IMR-90 (cell line): ENCODE measurements around the gene RAB39B. TPM values are rescaled to one million over a fixed set of nuclear protein-coding genes. Genes with fewer than 3 reads are reported as not detected.

Source experiments
- ATAC-seq: fragments of 200-7000 bp; cut with Tn5 transposase; 2 replicates; pipeline ENCODE4 v1.9.1; 2020; ENCODE audit warnings: low read depth, mild to moderate bottlenecking, moderate library complexity
- BruUV-seq: library from RNA; stranded (reverse); fragments of 400-500 nt; replicated peaks from 2 replicates; lab custom pipeline; 2021; lab: Mats Ljungman, UMichigan
- CTCF ChIA-PET: fragments of 300-600 bp; formaldehyde crosslinking; extraction: SDS; loops from one replicate; lab custom pipeline; 2021; ENCODE audit warnings: antibody characterized with exemption; lab: Yijun Ruan, JAX
- POLR2A ChIA-PET: fragments of 300-600 bp; sonication (Branson Sonifier 250); formaldehyde crosslinking; loops from one replicate; lab custom pipeline; 2022; ENCODE audit warnings: antibody characterized with exemption; ENCODE audit not compliant: unreplicated experiment; lab: Charles Lee
- DNase-seq: peaks from one replicate; pipeline ENCODE4 v3.0.0; 2013
- H2AFZ ChIP-seq: replicated peaks from 2 replicates; pipeline ENCODE3; 2013; ENCODE audit warnings: low read length, mild to moderate bottlenecking; ENCODE audit not compliant: poor library complexity
- H2AK5ac ChIP-seq: 2 replicates; pipeline ENCODE4 v1.6.1; 2013; ENCODE audit warnings: low read depth, low read length, inconsistent platforms
- H2AK9ac ChIP-seq: replicated peaks from 2 replicates; pipeline ENCODE3; 2013; ENCODE audit warnings: mild to moderate bottlenecking, low read depth, low read length, moderate library complexity; ENCODE audit not compliant: poor library complexity
- H2BK120ac ChIP-seq: 2 replicates; pipeline ENCODE4 v1.6.1; 2013; ENCODE audit warnings: low read depth, low read length, inconsistent platforms
- H2BK15ac ChIP-seq: 3 replicates; pipeline ENCODE4 v1.6.1; 2013; ENCODE audit warnings: low read depth, low read length, inconsistent platforms
- H2BK20ac ChIP-seq: 2 replicates; pipeline ENCODE4 v1.6.1; 2013; ENCODE audit warnings: low read depth, mild to moderate bottlenecking, inconsistent platforms, low read length, moderate library complexity
- H2BK5ac ChIP-seq: 2 replicates; pipeline ENCODE4 v1.6.1; 2013; ENCODE audit warnings: mild to moderate bottlenecking, low read depth, low read length, inconsistent platforms; ENCODE audit not compliant: poor library complexity, severe bottlenecking
- H3K14ac ChIP-seq: replicated peaks from 2 replicates; pipeline ENCODE4 v1.6.1; 2013; ENCODE audit warnings: low read depth, low read length, inconsistent platforms
- H3K18ac ChIP-seq: 2 replicates; pipeline ENCODE4 v1.6.1; 2013; ENCODE audit warnings: low read depth, low read length, control low read depth
- H3K23ac ChIP-seq: 2 replicates; pipeline ENCODE4 v1.6.1; 2013; ENCODE audit warnings: low read depth, low read length, inconsistent platforms
- H3K27ac ChIP-seq: 2 replicates; pipeline ENCODE4 v1.5.1; 2013; ENCODE audit warnings: mild to moderate bottlenecking, control low read depth, low read length; ENCODE audit not compliant: insufficient read depth
- H3K27me3 ChIP-seq: 2 replicates; pipeline ENCODE4 v1.6.1; 2013; ENCODE audit warnings: low read length; ENCODE audit not compliant: control insufficient read depth, insufficient read depth
- H3K36me3 ChIP-seq: 2 replicates; pipeline ENCODE4 v1.6.1; 2013; ENCODE audit warnings: low read length, mixed read lengths; ENCODE audit not compliant: control insufficient read depth, insufficient read depth
- H3K4ac ChIP-seq: 2 replicates; pipeline ENCODE4 v1.6.1; 2013; ENCODE audit warnings: low read depth, low read length, inconsistent platforms
- H3K4me1 ChIP-seq: 2 replicates; pipeline ENCODE4 v1.6.1; 2013; ENCODE audit warnings: low read length, mixed read lengths; ENCODE audit not compliant: control insufficient read depth, insufficient read depth
- H3K4me2 ChIP-seq: 2 replicates; pipeline ENCODE4 v1.6.1; 2013; ENCODE audit warnings: low read depth, mild to moderate bottlenecking, control low read depth, low read length, moderate library complexity
- H3K4me3 ChIP-seq: 2 replicates; pipeline ENCODE4 v1.5.1; 2013; ENCODE audit warnings: low read depth, mild to moderate bottlenecking, control low read depth, low read length, moderate library complexity; ENCODE audit not compliant: insufficient read depth
- H3K56ac ChIP-seq: 2 replicates; pipeline ENCODE4 v1.6.1; 2013; ENCODE audit warnings: low read length, inconsistent platforms; ENCODE audit not compliant: insufficient read depth; ENCODE audit errors: extremely low read depth
- H3K79me1 ChIP-seq, 2 experiments: 2 replicates each; pipeline ENCODE4 v1.6.1; 2013; ENCODE audit warnings: low read length in 2 of 2, inconsistent platforms in 1 of 2, low read depth in 1 of 2
- H3K9ac ChIP-seq: 2 replicates; pipeline ENCODE4 v1.6.1; 2013; ENCODE audit warnings: low read depth, low read length, control low read depth
- H3K9me1 ChIP-seq: 2 replicates; pipeline ENCODE4 v1.6.1; 2013; ENCODE audit warnings: low read length, inconsistent platforms; ENCODE audit not compliant: insufficient read depth
- H3K9me3 ChIP-seq: 2 replicates; pipeline ENCODE4 v1.6.1; 2013; ENCODE audit warnings: low read length; ENCODE audit not compliant: control insufficient read depth, insufficient read depth
- H4K20me1 ChIP-seq: 2 replicates; pipeline ENCODE4 v1.6.1; 2013; ENCODE audit warnings: low read length, inconsistent platforms; ENCODE audit not compliant: insufficient read depth
- H4K5ac ChIP-seq: 2 replicates; pipeline ENCODE4 v1.6.1; 2013; ENCODE audit warnings: mild to moderate bottlenecking, low read depth, low read length, control low read depth
- H4K8ac ChIP-seq, 2 experiments: 2 replicates each; pipeline ENCODE4 v1.6.1; 2013; ENCODE audit warnings: low read depth in 2 of 2, low read length in 2 of 2, control low read depth in 1 of 2, inconsistent platforms in 1 of 2
- H4K91ac ChIP-seq: 2 replicates; pipeline ENCODE4 v1.6.1; 2013; ENCODE audit warnings: low read depth, low read length, inconsistent platforms; ENCODE audit not compliant: insufficient read depth
- CHD1 ChIP-seq: IDR thresholded peaks from 2 replicates; pipeline ENCODE4 v1.6.1; 2012; ENCODE audit warnings: low read depth, low read length, improper control_type of control experiment
- FOS ChIP-seq: fragments of 150-350 bp; IDR thresholded peaks from 2 replicates; pipeline ENCODE4 v1.6.1; 2016; ENCODE audit warnings: low read depth, low read length
- NFE2L2 ChIP-seq: fragments of 150-350 bp; IDR thresholded peaks from 2 replicates; pipeline ENCODE4 v1.6.1; 2016; ENCODE audit warnings: low read depth, mild to moderate bottlenecking, low read length
- POLR2A ChIP-seq: IDR thresholded peaks from 2 replicates; pipeline ENCODE4 v1.6.1; 2012; ENCODE audit warnings: mild to moderate bottlenecking, low read depth, low read length
- dilution Hi-C: fragments of 300-500 bp; cut with HindIII; formaldehyde crosslinking; loops from one replicate; pipeline ENCODE4 v1.14.3; 2018; ENCODE audit warnings: low sequenced_read_pairs; ENCODE audit not compliant: unreplicated experiment
- in situ Hi-C: fragments of 300-500 bp; cut with MboI; formaldehyde crosslinking; loops from 3 replicates; pipeline ENCODE4 v1.14.3; 2019; ENCODE audit warnings: low sequenced_read_pairs, inconsistent platforms, mixed read lengths
- intact Hi-C: fragments of 100-400 bp; cut with micrococcal nuclease; formaldehyde crosslinking; loops from 2 replicates; pipeline ENCODE4 v1.10.0; 2022
- polyA plus RNA-seq, 3 experiments: library from polyadenylated mRNA; depleted of rRNA; stranded (reverse); fragments of >200 nt; gene quantifications; 2 replicates each; pipeline ENCODE4 v1.2.3, GENCODE V29; 2012; ENCODE audit warnings: low replicate concordance in 1 of 3
- total RNA-seq: library from RNA; depleted of rRNA; stranded (reverse); fragments of >200 nt; gene quantifications from 2 replicates; pipeline ENCODE4 v1.2.3, GENCODE V29; 2012

Gene RAB39B
- total and polyA plus RNA-seq, 2 of the 4 experiments (the other 2 are of a cell fraction) = 0.29 to 0.54 TPM

GRCh38 chrX:155293771-155294170 lies 29.5 kb upstream of the RAB39B start:
- Histone ChIP-seq H2BK120ac (no peak overlapping the region), H2BK5ac (no peak overlapping the region), H3K36me3 (no peaks in the 10 kb centered on the region), H3K27me3 (no peaks in the 10 kb centered on the region), H3K79me1 (no peaks in the 10 kb centered on the region), H3K14ac (no peak overlapping the region), H3K4me3 (no peak overlapping the region), H3K9me3 (no peaks in the 10 kb centered on the region; the same call in 1 of the 2 replicates), H3K9me1 (no peaks in the 10 kb centered on the region), H2AFZ (no peak overlapping the region), H3K27ac (no peak overlapping the region), H3K18ac (no peak overlapping the region), H2BK20ac (no peak overlapping the region), H4K91ac (no peak overlapping the region), H3K56ac (no peak overlapping the region), H3K4ac (no peak overlapping the region), H3K9ac (no peak overlapping the region), H3K23ac (no peak overlapping the region), H2BK15ac (no peak overlapping the region), H2AK9ac (no peak overlapping the region), H4K5ac (no peak overlapping the region), H3K4me1 (no peaks in the 10 kb centered on the region), H2AK5ac (no peak overlapping the region), H4K8ac (no peak overlapping the region), H4K20me1 (no peaks in the 10 kb centered on the region), H3K4me2 (no peak overlapping the region)
- ChIA-PET POLR2A (no interaction called here), CTCF (no interaction called here)
- ATAC-seq = no peak
- in situ Hi-C loops (no loop called here), intact Hi-C loops (no loop called here), dilution Hi-C loops (no loop called here)
- TF ChIP-seq NFE2L2 (no peak), POLR2A (no peak), CHD1 (no peak), FOS (no peak)
- no TSS peak for BruUV-seq
- DNase-seq = no peak
